ENCODE results near the gene DHRS3. TPM values are rescaled to one million over a fixed set of nuclear protein-coding genes. Genes with fewer than 3 reads are reported as not detected.

Gene DHRS3
- total and polyA plus RNA-seq, 9 donors = 11.4 to 29.0 (median 21.1) TPM

DNA sequence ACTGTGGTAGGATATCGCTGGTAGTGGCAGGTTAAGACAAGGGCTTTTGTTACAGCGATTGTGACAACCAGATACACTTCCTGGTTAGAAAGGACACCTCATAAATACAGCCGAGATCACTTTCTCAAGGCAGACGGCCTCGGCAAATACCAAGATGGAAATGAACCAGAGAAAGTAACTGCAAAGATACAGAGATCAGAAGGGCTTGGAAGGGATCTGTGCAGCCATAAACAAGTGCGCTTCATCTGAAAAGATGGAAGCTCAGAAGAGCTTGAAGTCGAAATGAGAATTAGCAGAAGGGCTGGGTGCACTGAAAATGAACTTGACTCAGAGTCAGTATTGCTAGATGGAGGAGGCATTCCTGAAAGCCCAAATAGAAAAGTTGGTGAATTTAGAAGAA is 7.1 kb downstream of the DHRS3 start:
- Histone ChIP-seq H3K27me3 (ENCODE audit: control insufficient read depth, insufficient read depth, low read length) (peaks cover 7% of the 10 kb centered on the region), H3K4me3 (ENCODE audit: low read length) (no peak overlapping the region), H3K27ac (ENCODE audit: low read length) (no peak overlapping the region), H3K4me1 (ENCODE audit: control insufficient read depth, insufficient read depth, low read length) (peaks cover 12% of the 10 kb centered on the region), H3K9me3 (replicated peaks; ENCODE audit: control insufficient read depth, low read depth, low read length) (peaks cover 3% of the 10 kb centered on the region), H3K36me3 (ENCODE audit: control insufficient read depth, insufficient read depth, low read length) (peaks cover 11% of the 10 kb centered on the region)
- WGBS (ENCODE audit: insufficient coverage) = 58% methylated on average over 3 of the region's 7 CpGs
- DNase-seq = no peak

DNA sequence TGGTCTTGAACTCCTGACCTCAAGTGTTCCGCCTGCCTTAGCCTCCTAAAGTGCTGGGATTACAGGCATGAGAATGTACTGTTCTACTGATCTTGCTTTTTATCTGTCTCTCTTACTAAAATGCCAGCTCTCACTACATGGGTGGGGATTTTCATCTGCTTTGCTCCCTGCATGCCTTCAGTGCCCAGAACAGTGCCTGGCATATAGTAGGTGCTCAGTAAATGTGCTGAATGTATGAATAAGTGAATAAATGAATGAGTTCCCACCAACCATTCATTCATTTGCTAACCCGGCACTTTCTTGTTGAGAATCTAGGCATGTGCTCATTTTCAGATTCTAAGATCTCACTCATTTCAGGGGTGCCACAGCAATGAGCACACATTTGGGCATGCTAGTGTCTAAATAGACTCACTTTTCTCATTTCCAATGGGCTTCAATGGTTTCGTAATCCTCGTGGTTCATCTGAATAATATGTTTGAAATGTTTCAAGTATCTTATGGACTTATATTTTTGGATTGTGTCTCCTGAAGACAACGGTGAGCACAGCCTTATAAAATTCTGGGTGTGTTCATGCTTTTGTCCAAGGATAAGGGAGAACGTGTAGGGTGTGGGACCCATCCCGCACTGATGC is 7.6 kb downstream of the DHRS3 start:
- Histone ChIP-seq H3K4me1 (ENCODE audit: control insufficient read depth, insufficient read depth, low read length) (peaks cover 8% of the 10 kb centered on the region), H3K9me3 (replicated peaks; ENCODE audit: control insufficient read depth, low read depth, low read length) (peaks cover 3% of the 10 kb centered on the region), H3K27me3 (ENCODE audit: control insufficient read depth, insufficient read depth, low read length) (peaks cover 4% of the 10 kb centered on the region), H3K4me3 (ENCODE audit: low read length) (no peak overlapping the region), H3K27ac (ENCODE audit: low read length) (no peak overlapping the region), H3K36me3 (ENCODE audit: control insufficient read depth, insufficient read depth, low read length) (peaks cover 11% of the 10 kb centered on the region)
- 61% methylated on average over 3 of the region's 7 CpGs for WGBS (ENCODE audit: insufficient coverage)
- DNase-seq = no peak

- 94% methylated on average over 2 of the region's 5 CpGs for WGBS (ENCODE audit: insufficient coverage)
- no peak overlapping the region for H3K4me3 ChIP-seq (ENCODE audit: low read length)
- peaks cover 11% of the 10 kb centered on the region for H3K36me3 ChIP-seq (ENCODE audit: control insufficient read depth, insufficient read depth, low read length)
- no peak overlapping the region for H3K27ac ChIP-seq (ENCODE audit: low read length)
- peaks cover 3% of the 10 kb centered on the region for H3K9me3 ChIP-seq (replicated peaks; ENCODE audit: control insufficient read depth, low read depth, low read length)
- no peaks in the 10 kb centered on the region for H3K27me3 ChIP-seq (ENCODE audit: control insufficient read depth, insufficient read depth, low read length)
- peaks cover under 1% of the 10 kb centered on the region for H3K4me1 ChIP-seq (ENCODE audit: control insufficient read depth, insufficient read depth, low read length)
- DNase-seq = no peak
Observed at GRCh38 chr1:12609469-12610003, 8.5 kb downstream of the DHRS3 start.

DNA sequence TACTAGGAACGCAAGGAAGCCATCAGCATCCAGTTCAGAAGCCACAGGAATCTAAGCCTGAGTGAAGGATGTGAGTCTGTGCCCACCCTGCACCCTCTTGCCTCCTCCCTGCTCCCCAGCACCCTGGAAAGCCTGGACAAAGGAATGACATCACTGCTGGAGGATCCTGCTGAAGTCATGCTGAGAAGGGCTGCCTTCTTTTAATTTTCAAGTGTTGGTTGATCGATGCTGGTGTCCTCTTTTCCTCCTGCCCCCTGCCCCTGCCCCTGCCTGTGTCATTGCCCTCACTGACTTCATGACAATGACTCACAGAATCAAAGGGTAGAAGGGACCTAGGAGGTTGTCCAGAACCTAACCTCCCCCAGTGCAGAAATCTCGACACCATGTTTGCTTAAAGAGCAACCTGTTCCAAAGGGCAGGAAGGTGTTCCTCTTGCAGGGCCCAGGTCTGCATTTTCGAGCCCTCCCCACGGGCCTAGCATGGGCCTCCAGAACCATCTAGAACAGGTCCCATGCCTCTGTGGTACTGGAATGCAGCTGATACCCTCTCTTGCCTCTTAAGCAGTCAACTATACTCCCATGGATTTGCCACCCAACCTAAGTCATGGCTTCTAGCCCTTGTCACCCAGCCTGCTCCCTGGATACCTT is 9.6 kb downstream of the DHRS3 start:
- DNase-seq = no peak
- Histone ChIP-seq H3K27ac (ENCODE audit: low read length) (no peak overlapping the region), H3K4me1 (ENCODE audit: control insufficient read depth, insufficient read depth, low read length) (peaks cover 2% of the 10 kb centered on the region), H3K9me3 (replicated peaks; ENCODE audit: control insufficient read depth, low read depth, low read length) (peaks cover 3% of the 10 kb centered on the region), H3K36me3 (ENCODE audit: control insufficient read depth, insufficient read depth, low read length) (peaks cover 15% of the 10 kb centered on the region), H3K4me3 (ENCODE audit: low read length) (no peak overlapping the region), H3K27me3 (ENCODE audit: control insufficient read depth, insufficient read depth, low read length) (no peaks in the 10 kb centered on the region)
- 79% methylated on average over 2 of the region's 5 CpGs for WGBS (ENCODE audit: insufficient coverage)

- Histone ChIP-seq H3K27ac (ENCODE audit: low read length) (no peak overlapping the region), H3K4me1 (ENCODE audit: control insufficient read depth, insufficient read depth, low read length) (peaks cover 6% of the 10 kb centered on the region), H3K9me3 (replicated peaks; ENCODE audit: control insufficient read depth, low read depth, low read length) (peaks cover 3% of the 10 kb centered on the region), H3K4me3 (ENCODE audit: low read length) (no peak overlapping the region), H3K36me3 (ENCODE audit: control insufficient read depth, insufficient read depth, low read length) (peaks cover 15% of the 10 kb centered on the region), H3K27me3 (ENCODE audit: control insufficient read depth, insufficient read depth, low read length) (no peaks in the 10 kb centered on the region)
- WGBS (ENCODE audit: insufficient coverage) = no CpG with 5 or more reads among the region's 3 CpGs
- no peak for DNase-seq
Observed at GRCh38 chr1:12607263-12607662, 10.7 kb downstream of the DHRS3 start.

GRCh38 chr1:12604986-12605385 is 13.0 kb downstream of the DHRS3 start:
- no peak for DNase-seq
- no peak overlapping the region for H3K4me3 ChIP-seq (ENCODE audit: low read length)
- no peak overlapping the region for H3K27ac ChIP-seq (ENCODE audit: low read length)
- H3K4me1 ChIP-seq (ENCODE audit: control insufficient read depth, insufficient read depth, low read length) = peaks cover 14% of the 10 kb centered on the region
- peaks cover 13% of the 10 kb centered on the region for H3K36me3 ChIP-seq (ENCODE audit: control insufficient read depth, insufficient read depth, low read length)
- WGBS (ENCODE audit: insufficient coverage) = 71% methylated on average over 4 of the region's 9 CpGs
- peaks cover 3% of the 10 kb centered on the region for H3K9me3 ChIP-seq (replicated peaks; ENCODE audit: control insufficient read depth, low read depth, low read length)
- H3K27me3 ChIP-seq (ENCODE audit: control insufficient read depth, insufficient read depth, low read length) = no peaks in the 10 kb centered on the region

- H3K27ac ChIP-seq (ENCODE audit: low read length) = peak overlapping the region; percentile 25
- 47% methylated on average over 11 of the region's 16 CpGs for WGBS (ENCODE audit: insufficient coverage)
- peak; percentile 61 for DNase-seq
Observed at GRCh38 chr1:12604114-12604874, 13.7 kb downstream of the DHRS3 start.

DNA sequence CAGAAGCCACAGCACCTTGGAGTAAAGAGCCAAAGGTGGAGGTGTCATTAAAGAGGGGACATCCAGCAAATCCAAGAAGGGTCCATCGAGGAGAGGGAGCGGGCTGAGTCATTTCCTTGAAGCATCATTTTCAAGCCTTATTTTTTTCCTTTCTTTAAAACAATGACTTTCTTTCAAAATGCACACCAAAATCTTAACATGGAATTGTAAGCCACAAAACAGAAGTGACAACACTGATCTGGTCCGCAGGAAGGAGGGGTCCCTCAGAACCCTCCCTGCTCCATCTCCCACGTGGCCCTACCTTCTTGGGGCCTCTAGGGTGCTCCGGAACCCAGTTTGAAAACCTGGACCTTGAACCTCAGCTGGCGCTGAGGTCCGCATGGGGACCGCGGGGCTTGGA is 14.8 kb downstream of the DHRS3 start:
- H3K27me3 ChIP-seq (ENCODE audit: control insufficient read depth, insufficient read depth, low read length) = no peaks in the 10 kb centered on the region
- H3K4me1 ChIP-seq (ENCODE audit: control insufficient read depth, insufficient read depth, low read length) = peaks cover 22% of the 10 kb centered on the region

More at GRCh38 chr1:12604114-12604874, 13.7 kb downstream of the DHRS3 start:
- Histone ChIP-seq H3K27me3 (ENCODE audit: control insufficient read depth, insufficient read depth, low read length) (no peaks in the 10 kb centered on the region), H3K9me3 (replicated peaks; ENCODE audit: control insufficient read depth, low read depth, low read length) (peaks cover 3% of the 10 kb centered on the region), H3K36me3 (ENCODE audit: control insufficient read depth, insufficient read depth, low read length) (peaks cover 12% of the 10 kb centered on the region), H3K4me1 (ENCODE audit: control insufficient read depth, insufficient read depth, low read length) (peaks cover 17% of the 10 kb centered on the region), H3K4me3 (ENCODE audit: low read length) (no peak overlapping the region)

GRCh38 chr1:12602659-12603024 is 15.4 kb downstream of the DHRS3 start:
- peaks cover 26% of the 10 kb centered on the region for H3K4me1 ChIP-seq (ENCODE audit: control insufficient read depth, insufficient read depth, low read length)
- H3K9me3 ChIP-seq (replicated peaks; ENCODE audit: control insufficient read depth, low read depth, low read length) = peaks cover 3% of the 10 kb centered on the region
- H3K27me3 ChIP-seq (ENCODE audit: control insufficient read depth, insufficient read depth, low read length) = no peaks in the 10 kb centered on the region
- WGBS (ENCODE audit: insufficient coverage) = 75% methylated on average over 3 of the region's 6 CpGs
- H3K4me3 ChIP-seq (ENCODE audit: low read length) = no peak overlapping the region
- no peak for DNase-seq
- H3K27ac ChIP-seq (ENCODE audit: low read length) = no peak overlapping the region
- H3K36me3 ChIP-seq (ENCODE audit: control insufficient read depth, insufficient read depth, low read length) = peaks cover 4% of the 10 kb centered on the region

More for the DNA sequence above, 14.8 kb downstream of the DHRS3 start:
- H3K36me3 ChIP-seq (ENCODE audit: control insufficient read depth, insufficient read depth, low read length) = peaks cover 5% of the 10 kb centered on the region
- no CpG with 5 or more reads among the region's 9 CpGs for WGBS (ENCODE audit: insufficient coverage)
- peaks cover 3% of the 10 kb centered on the region for H3K9me3 ChIP-seq (replicated peaks; ENCODE audit: control insufficient read depth, low read depth, low read length)
- no peak overlapping the region for H3K27ac ChIP-seq (ENCODE audit: low read length)
- no peak overlapping the region for H3K4me3 ChIP-seq (ENCODE audit: low read length)
- no peak for DNase-seq
